Measurements from ENCODE around the gene SPOUT1.

GRCh38 chr9:128785427-128785826 lies 44.2 kb downstream of the SPOUT1 start:
- TF ChIP-seq CTCF (optimal IDR thresholded peaks at IDR 0.05 in 1 of 3, IDR thresholded peaks at IDR 0.05 in 1 of 3, conservative IDR thresholded peaks at IDR 0.05 in 1 of 3; ENCODE audit: extremely low read depth in 1 of 3, insufficient read depth in 2 of 3, low read length in 3 of 3) (no peak), EZH2 (IDR thresholded peaks at IDR 0.05; ENCODE audit: low read length) (no peak)

Measured in keratinocyte (primary cell).